CD4-positive, alpha-beta T cell treated with Interleukin-6 at 100 ng/mL for 8 hours (primary cell): ENCODE measurements around the gene MYLIP.

Experiments used
- DNase-seq: peaks from one replicate; pipeline ENCODE4 v3.0.0-alpha.2; 2020; ENCODE audit warnings: mixed read lengths, low spot score

The MYLIP gene

GRCh38 chr6:16108419-16108818 is 20.5 kb upstream of the MYLIP start:
- no peak for DNase-seq

GRCh38 chr6:16108921-16109658 is 19.8 kb upstream of the MYLIP start:
- no peak for DNase-seq

- no peak for DNase-seq
Observed at GRCh38 chr6:16109659-16110305, 19.1 kb upstream of the MYLIP start.

GRCh38 chr6:16118825-16119224 is 10.1 kb upstream of the MYLIP start:
- no peak for DNase-seq

GRCh38 chr6:16121339-16121738 is 7.5 kb upstream of the MYLIP start:
- no peak for DNase-seq

GRCh38 chr6:16122197-16122596 is 6.7 kb upstream of the MYLIP start:
- DNase-seq = no peak

- DNase-seq = no peak
Observed at GRCh38 chr6:16124198-16125180, 4.4 kb upstream of the MYLIP start.

- DNase-seq = no peak
Observed at GRCh38 chr6:16126056-16126455, 2.8 kb upstream of the MYLIP start.

GRCh38 chr6:16126861-16127260 is 2.0 kb upstream of the MYLIP start:
- no peak for DNase-seq

- DNase-seq = no peak
Observed at GRCh38 chr6:16127471-16127870, 1.4 kb upstream of the MYLIP start.

GRCh38 chr6:16129623-16130401 is 926 bp downstream of the MYLIP start:
- DNase-seq = no peak

GRCh38 chr6:16130437-16130891 is 1.6 kb downstream of the MYLIP start:
- DNase-seq = no peak

- DNase-seq = peak; percentile 79
Observed at GRCh38 chr6:16130932-16131387, 2.1 kb downstream of the MYLIP start.

GRCh38 chr6:16132909-16133308 is 4.0 kb downstream of the MYLIP start:
- DNase-seq = no peak

GRCh38 chr6:16134430-16134829 is 5.5 kb downstream of the MYLIP start:
- DNase-seq = no peak

GRCh38 chr6:16135066-16135465 is 6.2 kb downstream of the MYLIP start:
- DNase-seq = no peak

- peak; percentile 50 for DNase-seq
Observed at GRCh38 chr6:16136091-16136490, 7.2 kb downstream of the MYLIP start.

GRCh38 chr6:16136621-16137450 is 8.0 kb downstream of the MYLIP start:
- DNase-seq = peak; percentile 56

- DNase-seq = no peak
Observed at GRCh38 chr6:16137451-16137801, 8.5 kb downstream of the MYLIP start.

GRCh38 chr6:16139556-16139955 is 10.7 kb downstream of the MYLIP start:
- DNase-seq = no peak

GRCh38 chr6:16140607-16141006 is 11.7 kb downstream of the MYLIP start:
- no peak for DNase-seq
